Activated T-helper 2 cell treated with anti-CD3 and anti-CD28 coated beads, Interferon-gamma antibody, Interleukin-2, Interleukin-4, amounts not matched to agents 10 μg/mL and 5 μg/mL and 100 μg/mL, durations not matched to agents 14 hours and 24 hours and 36 hours (primary cell): ENCODE results near the gene TBC1D3B. TPM values are rescaled to one million over a fixed set of nuclear protein-coding genes. Genes with fewer than 3 reads are reported as not detected.
"Not testable (repeated sequence)": the region's sequence is repeated elsewhere in the genome, so short reads cannot be mapped to it uniquely, and the experiment has no call there.

Experiments
- DNase-seq: peaks from one replicate; pipeline ENCODE4 v3.0.0; 2021; ENCODE audit warnings: low spot score
- H3K27ac Mint-ChIP-seq: one replicate; pipeline ENCODE4 v1.8.0; 2021; ENCODE audit warnings: mixed read lengths
- H3K27me3 Mint-ChIP-seq: one replicate; pipeline ENCODE4 v1.8.0; 2021; ENCODE audit warnings: low read depth, mixed read lengths
- H3K36me3 Mint-ChIP-seq: one replicate; pipeline ENCODE4 v1.8.0; 2021; ENCODE audit warnings: low read depth, mixed read lengths
- H3K4me1 Mint-ChIP-seq: one replicate; pipeline ENCODE4 v1.8.0; 2021; ENCODE audit warnings: low read depth, mixed read lengths
- H3K4me3 Mint-ChIP-seq: one replicate; pipeline ENCODE4 v1.8.0; 2021; ENCODE audit warnings: low read depth, mild to moderate bottlenecking, moderate library complexity, mixed read lengths
- H3K9me3 Mint-ChIP-seq: one replicate; pipeline ENCODE4 v1.8.0; 2021; ENCODE audit warnings: mixed read lengths
- intact Hi-C: fragments of 100-400 bp; cut with micrococcal nuclease; formaldehyde crosslinking; loops from one replicate; pipeline ENCODE4 v1.15.1; 2023
- total RNA-seq: library from RNA; stranded (reverse); gene quantifications from 2 replicates; pipeline ENCODE4 v1.2.3, GENCODE V29; 2022

TBC1D3B gene
- total RNA-seq, 1 donor from 2014 or later, result 10.0 TPM

- peaks cover 16% of the 10 kb centered on the region for H3K4me1 Mint-ChIP-seq
- H3K27me3 Mint-ChIP-seq, result peaks cover 21% of the 10 kb centered on the region
- H3K27ac Mint-ChIP-seq, H3K4me3 Mint-ChIP-seq, intact Hi-C loops, DNase-seq, H3K9me3 Mint-ChIP-seq, H3K36me3 Mint-ChIP-seq: not testable (repeated sequence)
Observed at GRCh38 chr17:36194832-36195433, 18.5 kb upstream of the TBC1D3B start.

GRCh38 chr17:36194147-36194831, 17.9 kb upstream of the TBC1D3B start:
- Mint-ChIP-seq H3K4me1 (peaks cover 14% of the 10 kb centered on the region), H3K27me3 (peaks cover 22% of the 10 kb centered on the region)
- H3K9me3 Mint-ChIP-seq, intact Hi-C loops, DNase-seq, H3K36me3 Mint-ChIP-seq, H3K27ac Mint-ChIP-seq, H3K4me3 Mint-ChIP-seq: not testable (repeated sequence)

GRCh38 chr17:36193216-36193775, 16.9 kb upstream of the TBC1D3B start:
- intact Hi-C loops, result no loop called here
- peaks cover 17% of the 10 kb centered on the region for H3K27me3 Mint-ChIP-seq
- H3K9me3 Mint-ChIP-seq, result no peaks in the 10 kb centered on the region
- H3K27ac Mint-ChIP-seq, result no peak overlapping the region
- H3K4me3 Mint-ChIP-seq, result no peak overlapping the region
- no peaks in the 10 kb centered on the region for H3K36me3 Mint-ChIP-seq
- no peak for DNase-seq
- peaks cover 12% of the 10 kb centered on the region for H3K4me1 Mint-ChIP-seq

- H3K4me3 Mint-ChIP-seq, intact Hi-C loops: not testable (repeated sequence)
Observed at GRCh38 chr17:36190549-36191330, 14.3 kb upstream of the TBC1D3B start.

GRCh38 chr17:36189993-36190392, 13.6 kb upstream of the TBC1D3B start:
- intact Hi-C loops, H3K36me3 Mint-ChIP-seq, H3K9me3 Mint-ChIP-seq, H3K4me3 Mint-ChIP-seq, H3K27ac Mint-ChIP-seq, DNase-seq: not testable (repeated sequence)
- H3K27me3 Mint-ChIP-seq, result peaks cover 28% of the 10 kb centered on the region
- peaks cover 16% of the 10 kb centered on the region for H3K4me1 Mint-ChIP-seq

More at GRCh38 chr17:36190549-36191330, 14.3 kb upstream of the TBC1D3B start:
- not testable (repeated sequence) for H3K27ac Mint-ChIP-seq, H3K9me3 Mint-ChIP-seq, DNase-seq, H3K36me3 Mint-ChIP-seq
- peaks cover 21% of the 10 kb centered on the region for H3K27me3 Mint-ChIP-seq
- H3K4me1 Mint-ChIP-seq, result peaks cover 16% of the 10 kb centered on the region

- no peaks in the 10 kb centered on the region for H3K9me3 Mint-ChIP-seq
- no peak for DNase-seq
- H3K4me3 Mint-ChIP-seq, result no peak overlapping the region
Observed at GRCh38 chr17:36188891-36189306, 12.5 kb upstream of the TBC1D3B start.

GRCh38 chr17:36187943-36188665, 11.7 kb upstream of the TBC1D3B start:
- H3K4me3 Mint-ChIP-seq, intact Hi-C loops, H3K9me3 Mint-ChIP-seq, H3K27ac Mint-ChIP-seq, DNase-seq, H3K36me3 Mint-ChIP-seq: not testable (repeated sequence)
- Mint-ChIP-seq H3K27me3 (peaks cover 30% of the 10 kb centered on the region), H3K4me1 (peaks cover 16% of the 10 kb centered on the region)

More at GRCh38 chr17:36188891-36189306, 12.5 kb upstream of the TBC1D3B start:
- H3K36me3 Mint-ChIP-seq, result no peaks in the 10 kb centered on the region
- peaks cover 16% of the 10 kb centered on the region for H3K4me1 Mint-ChIP-seq
- no peak overlapping the region for H3K27ac Mint-ChIP-seq
- H3K27me3 Mint-ChIP-seq, result peaks cover 32% of the 10 kb centered on the region
- intact Hi-C loops, result no loop called here

GRCh38 chr17:36186810-36187763, 10.7 kb upstream of the TBC1D3B start:
- H3K27ac Mint-ChIP-seq, H3K9me3 Mint-ChIP-seq, DNase-seq, H3K36me3 Mint-ChIP-seq, intact Hi-C loops, H3K4me3 Mint-ChIP-seq: not testable (repeated sequence)
- H3K27me3 Mint-ChIP-seq, result peaks cover 32% of the 10 kb centered on the region
- H3K4me1 Mint-ChIP-seq, result peaks cover 10% of the 10 kb centered on the region

- no peaks in the 10 kb centered on the region for H3K9me3 Mint-ChIP-seq
- peaks cover 10% of the 10 kb centered on the region for H3K4me1 Mint-ChIP-seq
- DNase-seq, result no peak
- H3K27me3 Mint-ChIP-seq, result peaks cover 42% of the 10 kb centered on the region
- no peaks in the 10 kb centered on the region for H3K36me3 Mint-ChIP-seq
- intact Hi-C loops, result no loop called here
- no peak overlapping the region for H3K27ac Mint-ChIP-seq
- no peak overlapping the region for H3K4me3 Mint-ChIP-seq
Observed at GRCh38 chr17:36185416-36185815, 9.0 kb upstream of the TBC1D3B start.

- H3K4me3 Mint-ChIP-seq, result no peak overlapping the region
- DNase-seq, result no peak
- intact Hi-C loops, result no loop called here
Observed at GRCh38 chr17:36184023-36184765, 7.8 kb upstream of the TBC1D3B start.

More at GRCh38 chr17:36184023-36184765, 7.8 kb upstream of the TBC1D3B start:
- peaks cover 9% of the 10 kb centered on the region for H3K4me1 Mint-ChIP-seq
- no peak overlapping the region for H3K27ac Mint-ChIP-seq
- H3K27me3 Mint-ChIP-seq, result peaks cover 42% of the 10 kb centered on the region
- no peaks in the 10 kb centered on the region for H3K36me3 Mint-ChIP-seq
- H3K9me3 Mint-ChIP-seq, result no peaks in the 10 kb centered on the region
